Brain pericyte (primary cell): Measurements from ENCODE around the gene LTA.

Source experiments
- DNase-seq: peaks from one replicate; pipeline ENCODE4 v3.0.0-alpha.2; 2012; ENCODE audit warnings: low read depth, low spot score

The LTA gene

GRCh38 chr6:31572041-31572911, at the start of gene LTA:
LTA (plus strand) TSS chr6:31572289; CDS start chr6:31572743, 454 bp downstream.
- no peak for DNase-seq

GRCh38 chr6:31525553-31525931, 46.5 kb upstream of the LTA start:
- no peak for DNase-seq

- DNase-seq: no peak
Observed at GRCh38 chr6:31525932-31526591, 46.0 kb upstream of the LTA start.

- DNase-seq: no peak
Observed at GRCh38 chr6:31528307-31528777, 43.7 kb upstream of the LTA start.

- no peak for DNase-seq
Observed at GRCh38 chr6:31528821-31529328, 43.2 kb upstream of the LTA start, which contains the start of gene MCCD1. MCCD1 (plus strand) TSS chr6:31528962; CDS start chr6:31529015, 53 bp downstream.

GRCh38 chr6:31529329-31530150, 42.5 kb upstream of the LTA start:
- DNase-seq: no peak

- no peak for DNase-seq
Observed at GRCh38 chr6:31530659-31531058, 41.4 kb upstream of the LTA start.

- no peak for DNase-seq
Observed at GRCh38 chr6:31531162-31531561, 40.9 kb upstream of the LTA start.

GRCh38 chr6:31531771-31532643, 40.1 kb upstream of the LTA start:
- no peak for DNase-seq

- no peak for DNase-seq
Observed at GRCh38 chr6:31532644-31533454, 39.2 kb upstream of the LTA start.

GRCh38 chr6:31533455-31533841, 38.6 kb upstream of the LTA start:
- no peak for DNase-seq

- DNase-seq: no peak
Observed at GRCh38 chr6:31534011-31534410, 38.1 kb upstream of the LTA start.

GRCh38 chr6:31534521-31535040, 37.5 kb upstream of the LTA start:
- no peak for DNase-seq

GRCh38 chr6:31535538-31536324, 36.4 kb upstream of the LTA start:
- no peak for DNase-seq

- DNase-seq: no peak
Observed at GRCh38 chr6:31538805-31539400, 33.2 kb upstream of the LTA start.

- no peak for DNase-seq
Observed at GRCh38 chr6:31540640-31541039, 31.4 kb upstream of the LTA start.

- DNase-seq: no peak
Observed at GRCh38 chr6:31541059-31541657, 30.9 kb upstream of the LTA start.
